ENCODE measurements around the gene STXBP4.

DNA sequence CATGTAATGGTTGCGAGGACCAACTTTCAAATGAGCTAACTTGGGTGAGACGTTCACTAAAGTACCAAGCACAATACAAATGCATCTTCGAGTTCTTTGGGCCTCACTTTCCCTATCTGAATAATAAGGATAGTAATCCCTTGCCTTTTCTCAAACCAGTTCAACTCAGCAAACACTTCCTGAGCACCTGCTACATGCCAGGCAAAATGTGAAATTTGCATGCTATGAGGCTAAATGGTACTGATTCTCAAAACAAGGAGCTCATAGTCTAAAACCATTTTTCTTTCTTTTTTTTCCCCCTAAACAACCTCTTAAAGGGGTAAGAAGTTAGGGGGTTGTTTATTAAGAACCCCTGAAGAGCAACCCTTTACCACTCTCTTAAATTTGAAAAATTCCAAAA lies 194.8 kb downstream of the STXBP4 start:
- TF ChIP-seq, protein P1, sequence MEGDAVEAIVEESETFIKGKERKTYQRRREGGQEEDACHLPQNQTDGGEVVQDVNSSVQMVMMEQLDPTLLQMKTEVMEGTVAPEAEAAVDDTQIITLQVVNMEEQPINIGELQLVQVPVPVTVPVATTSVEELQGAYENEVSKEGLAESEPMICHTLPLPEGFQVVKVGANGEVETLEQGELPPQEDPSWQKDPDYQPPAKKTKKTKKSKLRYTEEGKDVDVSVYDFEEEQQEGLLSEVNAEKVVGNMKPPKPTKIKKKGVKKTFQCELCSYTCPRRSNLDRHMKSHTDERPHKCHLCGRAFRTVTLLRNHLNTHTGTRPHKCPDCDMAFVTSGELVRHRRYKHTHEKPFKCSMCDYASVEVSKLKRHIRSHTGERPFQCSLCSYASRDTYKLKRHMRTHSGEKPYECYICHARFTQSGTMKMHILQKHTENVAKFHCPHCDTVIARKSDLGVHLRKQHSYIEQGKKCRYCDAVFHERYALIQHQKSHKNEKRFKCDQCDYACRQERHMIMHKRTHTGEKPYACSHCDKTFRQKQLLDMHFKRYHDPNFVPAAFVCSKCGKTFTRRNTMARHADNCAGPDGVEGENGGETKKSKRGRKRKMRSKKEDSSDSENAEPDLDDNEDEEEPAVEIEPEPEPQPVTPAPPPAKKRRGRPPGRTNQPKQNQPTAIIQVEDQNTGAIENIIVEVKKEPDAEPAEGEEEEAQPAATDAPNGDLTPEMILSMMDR (IDR thresholded peaks at IDR 0.05), result no peak
- no peak for TF ChIP-seq POLR2A (IDR thresholded peaks at IDR 0.05)
